ENCODE data around the gene RAB13.
A peak's percentile ranks its signal among the peaks of the same experiment; 100 is the strongest.
"Not testable (repeated sequence)": the region's sequence is repeated elsewhere in the genome, so short reads cannot be mapped to it uniquely, and the experiment has no call there.

Gene RAB13

DNA sequence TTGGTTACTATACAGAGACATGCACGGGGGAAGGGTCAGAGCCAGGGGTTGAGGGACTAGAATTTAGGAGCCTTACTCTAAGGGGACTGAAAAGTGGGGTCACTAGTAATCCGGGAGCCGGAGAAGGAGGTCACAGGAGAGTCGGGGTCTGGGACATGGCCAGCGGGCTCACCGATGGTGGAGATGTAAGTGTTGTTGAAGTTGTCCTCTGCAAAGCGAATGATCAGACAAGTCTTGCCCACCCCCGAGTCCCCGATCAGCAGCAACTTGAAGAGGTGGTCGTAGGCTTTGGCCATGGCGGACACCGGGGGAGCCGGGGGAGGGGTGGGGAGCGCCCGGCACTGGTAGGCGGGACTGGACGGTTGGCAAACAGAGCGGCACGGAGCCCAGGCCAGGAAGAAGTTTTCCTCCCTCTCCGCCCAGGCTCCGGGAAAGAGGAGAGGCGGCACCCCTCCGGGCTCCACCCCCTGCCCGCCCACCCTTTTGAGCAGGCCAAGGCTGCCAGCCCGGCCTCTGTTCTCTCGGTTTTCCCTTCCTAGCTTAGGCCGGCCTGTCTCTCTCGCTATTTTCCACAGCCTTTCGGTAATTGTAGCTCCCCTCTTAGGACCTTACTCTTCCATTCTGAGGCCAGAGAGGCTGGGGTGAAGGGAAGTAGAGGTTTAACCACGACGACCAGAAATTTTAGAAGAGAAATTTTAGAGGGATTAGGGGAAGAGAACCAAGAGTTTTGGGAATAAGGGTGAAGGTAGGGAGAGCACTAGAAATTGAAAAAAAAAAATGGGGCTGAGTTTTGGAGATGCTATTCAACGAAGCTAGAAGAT, at the start of gene RAB13:
TSS of gene RAB13 (minus strand) at position 399 of the 821 bp plus-strand sequence. CDS start at position 296, 103 bp downstream.
- DNase-seq, result no peak

GRCh38 chr1:154033697-154034096, 47.6 kb upstream of the RAB13 start:
- DNase-seq, result not testable (repeated sequence)

DNA sequence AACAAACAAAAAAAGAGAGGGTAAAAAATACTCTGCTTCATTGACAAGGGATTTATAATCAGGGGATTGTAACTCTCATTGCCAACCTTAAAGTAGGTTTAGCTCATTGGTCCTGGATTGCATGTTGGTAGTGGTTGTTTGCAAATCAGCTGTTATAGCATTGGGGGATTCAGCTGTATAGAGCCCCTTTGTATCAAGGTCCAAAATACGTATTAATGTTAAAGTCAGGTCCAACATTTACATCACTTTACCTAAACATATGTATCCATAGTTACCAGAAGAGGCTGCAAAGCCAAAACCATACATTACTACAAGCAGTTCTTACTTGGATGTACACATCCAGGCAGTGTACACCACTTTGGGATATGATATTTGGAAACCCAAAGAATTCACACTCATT, 33.8 kb upstream of the RAB13 start:
- DNase-seq, result no peak

- no peak for DNase-seq
Measured at GRCh38 chr1:154019269-154019668, 33.1 kb upstream of the RAB13 start.

DNA sequence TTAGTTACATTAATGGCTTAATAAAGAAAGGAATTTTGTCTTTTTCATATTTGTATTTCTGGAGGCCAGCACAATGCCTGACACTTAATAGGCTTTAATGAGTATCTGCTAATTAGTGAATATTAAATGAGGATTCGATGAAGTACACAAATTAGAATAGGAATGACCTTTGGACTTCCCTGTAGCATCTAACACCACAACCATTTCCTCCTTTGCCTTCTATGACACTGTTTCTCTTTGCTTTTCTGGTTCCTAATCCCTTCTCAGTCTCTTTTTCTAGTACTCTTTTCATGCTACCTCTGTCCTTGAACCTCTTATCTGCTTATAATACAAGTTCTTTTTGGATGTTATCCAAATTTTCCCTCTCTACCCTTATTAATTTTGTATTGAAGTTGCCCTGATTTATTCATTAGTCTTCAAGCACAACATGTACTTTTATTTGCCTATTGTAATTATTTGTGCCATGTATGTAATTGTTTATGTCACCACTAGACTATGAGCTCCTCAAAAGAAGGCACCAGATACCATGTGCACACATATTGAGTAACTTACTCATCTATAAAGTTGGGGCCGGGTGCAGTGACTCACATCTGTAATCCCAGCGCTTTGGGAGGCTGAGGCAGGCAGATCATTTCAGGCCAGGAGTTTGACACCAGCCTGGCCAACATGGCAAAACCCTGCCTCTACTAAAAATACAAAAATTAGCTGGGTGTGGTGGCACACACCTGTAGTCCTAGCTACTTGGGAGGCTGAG, 28.2 kb upstream of the RAB13 start:
- DNase-seq, result no peak

DNA sequence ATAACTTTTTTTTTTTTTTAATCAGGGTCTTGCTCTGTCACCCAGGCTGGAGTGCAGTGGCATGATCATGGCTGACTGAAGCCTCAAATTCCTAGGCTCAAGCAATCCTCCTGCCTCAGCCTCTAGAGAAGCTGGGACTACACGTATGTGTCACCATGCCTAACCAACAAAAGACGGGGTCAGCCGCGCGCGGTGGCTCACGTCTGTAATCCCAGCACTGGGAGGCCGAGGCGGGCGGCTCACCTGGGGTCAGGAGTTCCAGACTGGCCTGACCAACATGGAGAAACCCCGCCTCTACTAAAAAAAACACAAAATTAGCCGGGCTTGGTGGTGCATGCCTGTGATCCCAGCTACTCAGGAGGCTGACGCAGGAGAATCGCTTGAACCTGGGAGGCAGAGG, 26.4 kb upstream of the RAB13 start:
- DNase-seq, result not testable (repeated sequence)

DNA sequence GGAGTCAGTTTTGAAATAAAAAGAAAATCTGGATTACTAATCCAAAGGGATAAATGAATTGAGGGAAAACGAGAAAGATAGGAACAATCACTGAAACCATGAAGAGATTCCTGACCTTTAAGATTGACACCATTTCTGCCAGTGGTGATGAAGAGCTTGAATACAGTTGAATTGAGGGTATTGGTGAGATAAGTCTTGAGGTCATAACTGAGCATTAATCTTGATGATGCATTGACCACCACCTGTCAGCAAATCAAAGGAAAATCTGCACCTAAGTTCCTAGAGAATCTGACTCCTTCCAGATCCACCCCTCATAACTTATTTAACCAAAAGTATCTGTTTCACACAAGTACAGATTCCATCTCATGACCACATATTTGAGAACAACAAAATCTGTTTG, 26.0 kb upstream of the RAB13 start:
- no peak for DNase-seq

DNA sequence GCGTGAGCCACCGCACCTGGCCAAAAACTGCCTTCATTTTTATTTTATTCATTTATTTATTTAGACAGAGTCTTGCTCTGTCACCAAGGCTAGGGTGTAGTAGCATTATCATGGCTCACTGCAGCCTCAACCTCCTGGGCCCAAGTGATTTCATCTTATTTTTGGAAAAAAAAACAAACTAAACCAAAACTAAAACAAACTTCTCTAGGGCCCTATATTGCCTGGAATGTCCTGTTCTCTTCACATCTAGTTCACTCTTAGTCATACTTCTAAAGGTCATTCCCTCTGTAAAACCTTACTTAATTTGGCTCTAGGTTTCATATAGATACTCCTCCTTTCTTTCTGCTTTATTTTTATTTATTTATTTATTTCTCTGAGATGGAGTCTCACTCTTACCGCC, 20.0 kb upstream of the RAB13 start:
- no peak for DNase-seq

DNA sequence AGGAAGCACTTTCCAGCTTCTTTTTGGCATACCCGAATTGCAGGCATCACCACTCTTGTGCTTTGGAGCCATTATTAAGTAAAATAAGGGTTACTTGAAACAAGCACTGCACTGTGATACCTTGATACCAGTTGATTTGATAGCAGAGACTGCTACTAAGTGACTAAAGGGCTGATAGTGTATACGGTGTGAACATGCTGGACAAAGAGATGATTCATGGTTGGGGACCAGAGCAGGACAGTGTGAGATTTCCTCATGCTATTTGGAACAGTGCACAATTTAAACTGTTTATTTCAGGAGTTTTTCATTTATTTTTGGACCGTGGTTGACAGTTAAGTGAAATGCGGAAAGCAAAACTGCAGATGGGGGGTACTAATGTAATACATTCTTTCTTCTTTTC, 14.3 kb upstream of the RAB13 start:
- DNase-seq, result no peak

DNA sequence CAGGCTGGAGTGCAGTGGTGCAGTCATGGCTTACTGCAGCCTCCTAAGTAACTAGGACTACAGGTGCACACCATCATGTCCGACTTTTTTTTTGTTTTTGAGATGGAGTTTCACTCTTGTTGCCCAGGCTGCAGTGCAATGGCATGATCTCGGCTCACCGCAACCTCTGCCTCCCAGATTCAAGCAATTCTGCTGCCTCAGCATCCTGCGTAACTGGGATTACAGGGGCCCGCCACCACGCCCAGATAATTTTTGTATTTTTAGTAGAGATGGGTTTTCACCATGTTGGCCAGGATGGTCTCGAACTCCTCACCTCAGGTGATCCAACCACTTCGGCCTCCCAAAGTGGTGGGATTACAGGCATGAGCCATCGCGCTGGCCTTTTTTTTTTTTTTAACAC, 10.7 kb upstream of the RAB13 start:
- DNase-seq, result not testable (repeated sequence)

GRCh38 chr1:153995640-153996039, 9.5 kb upstream of the RAB13 start:
- DNase-seq, result no peak

DNA sequence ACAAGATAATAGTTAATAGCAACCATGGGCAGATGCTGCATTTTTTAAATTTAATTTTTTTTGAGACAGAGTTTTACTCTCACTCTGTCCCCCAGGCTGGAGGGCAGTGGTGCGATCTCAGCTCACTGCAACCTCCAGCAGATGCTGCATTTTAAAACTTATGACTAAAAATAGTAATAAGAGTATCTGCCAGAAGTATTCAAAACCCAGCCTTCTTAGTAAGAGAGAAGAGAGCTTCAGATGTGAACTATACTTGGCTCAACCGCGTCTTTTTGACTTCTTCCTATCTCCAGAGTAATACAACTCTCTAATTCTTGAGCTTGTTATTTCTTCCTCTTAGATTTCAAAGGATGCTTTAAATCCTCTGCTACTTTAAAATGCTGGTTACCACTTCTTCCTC, 9.1 kb upstream of the RAB13 start:
- no peak for DNase-seq

DNA sequence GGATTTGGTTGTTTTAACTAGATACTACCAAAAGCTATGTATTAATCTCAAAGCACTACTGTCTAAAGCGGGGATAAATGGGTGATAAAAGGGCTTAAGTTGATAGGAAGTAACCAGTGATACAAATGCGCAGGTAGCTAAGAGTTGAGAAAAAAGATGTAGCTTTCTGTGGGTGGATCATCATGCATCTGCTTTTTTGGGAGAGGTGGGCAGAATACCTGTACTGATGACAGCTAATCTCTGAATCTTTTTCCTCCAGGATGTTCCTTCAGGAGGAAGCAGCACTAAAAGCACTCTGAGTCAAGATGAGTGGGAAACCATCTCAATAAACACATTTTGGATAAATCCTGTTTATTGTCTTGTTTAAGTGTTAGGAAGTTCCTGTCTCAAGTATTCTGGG, 5.7 kb upstream of the RAB13 start:
- DNase-seq, result no peak

DNA sequence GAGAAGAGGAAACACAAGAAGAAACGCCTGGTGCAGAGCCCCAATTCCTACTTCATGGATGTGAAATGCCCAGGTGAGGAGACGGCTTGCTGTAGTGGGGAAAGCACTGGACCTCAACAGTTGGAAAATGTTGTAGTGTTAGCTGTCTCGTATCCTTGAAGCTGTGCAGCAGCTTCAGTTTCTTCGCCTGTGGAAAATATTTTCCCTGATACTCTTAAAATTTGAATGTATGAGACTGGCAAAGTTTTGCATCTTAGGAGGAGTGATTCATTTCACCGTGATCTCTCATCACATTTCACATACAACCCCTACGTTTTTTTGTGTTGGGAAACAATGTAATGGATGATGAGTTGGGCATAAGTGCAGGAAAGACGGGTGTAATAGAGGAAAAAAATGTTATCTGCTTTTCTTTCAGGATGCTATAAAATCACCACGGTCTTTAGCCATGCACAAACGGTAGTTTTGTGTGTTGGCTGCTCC, 5.1 kb upstream of the RAB13 start:
- DNase-seq, result no peak

- peak; percentile 98 for DNase-seq
Measured at GRCh38 chr1:153990468-153991150, 4.5 kb upstream of the RAB13 start, which contains the start of gene RPS27. Gene RPS27, plus strand, starts transcription at chr1:153990762. Its CDS starts 35 bp downstream, at chr1:153990797.

DNA sequence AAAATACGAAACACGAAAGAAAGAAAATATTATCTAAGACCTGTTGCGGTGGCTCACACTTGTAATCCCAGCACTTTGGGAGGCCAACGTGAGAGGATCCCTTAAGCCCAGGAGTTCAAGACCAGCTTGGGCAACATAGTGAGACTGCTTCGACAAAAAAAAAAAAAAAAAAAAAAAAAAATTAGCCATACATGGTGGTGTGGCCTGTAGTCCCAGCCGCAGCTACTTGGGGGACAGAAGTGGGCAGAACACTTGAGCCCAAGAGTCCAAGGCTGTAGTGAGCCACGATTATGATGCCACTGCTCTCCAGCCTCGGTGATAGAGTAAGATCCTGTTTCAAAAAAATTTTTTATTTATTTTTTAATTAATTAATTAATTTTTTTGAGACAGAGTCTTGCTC, 1.5 kb upstream of the RAB13 start:
- DNase-seq, result no peak

DNA sequence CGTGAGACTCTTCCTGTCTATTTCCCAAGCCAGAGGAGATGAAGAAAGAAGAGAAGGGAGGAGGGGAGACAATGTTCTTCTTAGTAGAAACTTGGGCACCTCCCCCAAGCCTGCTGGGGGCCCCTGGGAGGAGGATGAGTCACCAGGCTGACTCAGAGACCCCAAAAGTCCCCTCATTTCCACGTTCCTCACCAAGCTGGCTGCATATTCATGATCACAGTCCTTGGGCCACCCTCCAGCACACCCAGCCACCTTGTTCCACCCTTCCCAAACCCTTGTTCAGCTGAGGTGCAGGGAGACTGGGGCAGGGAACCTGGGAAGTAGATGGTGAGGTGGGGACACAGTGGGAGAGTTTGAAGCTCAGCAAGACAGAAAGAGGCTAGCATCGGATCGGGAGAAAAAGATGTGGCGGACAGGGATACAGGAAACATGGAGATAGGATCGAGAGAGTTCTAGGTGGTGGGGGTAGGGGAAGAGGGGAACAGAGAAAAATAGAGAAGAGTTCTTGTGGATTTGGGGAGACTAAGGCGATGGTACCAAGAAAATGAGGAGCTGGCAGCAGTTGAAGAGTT, 712 bp downstream of the RAB13 start:
- DNase-seq, result peak; percentile 33

DNA sequence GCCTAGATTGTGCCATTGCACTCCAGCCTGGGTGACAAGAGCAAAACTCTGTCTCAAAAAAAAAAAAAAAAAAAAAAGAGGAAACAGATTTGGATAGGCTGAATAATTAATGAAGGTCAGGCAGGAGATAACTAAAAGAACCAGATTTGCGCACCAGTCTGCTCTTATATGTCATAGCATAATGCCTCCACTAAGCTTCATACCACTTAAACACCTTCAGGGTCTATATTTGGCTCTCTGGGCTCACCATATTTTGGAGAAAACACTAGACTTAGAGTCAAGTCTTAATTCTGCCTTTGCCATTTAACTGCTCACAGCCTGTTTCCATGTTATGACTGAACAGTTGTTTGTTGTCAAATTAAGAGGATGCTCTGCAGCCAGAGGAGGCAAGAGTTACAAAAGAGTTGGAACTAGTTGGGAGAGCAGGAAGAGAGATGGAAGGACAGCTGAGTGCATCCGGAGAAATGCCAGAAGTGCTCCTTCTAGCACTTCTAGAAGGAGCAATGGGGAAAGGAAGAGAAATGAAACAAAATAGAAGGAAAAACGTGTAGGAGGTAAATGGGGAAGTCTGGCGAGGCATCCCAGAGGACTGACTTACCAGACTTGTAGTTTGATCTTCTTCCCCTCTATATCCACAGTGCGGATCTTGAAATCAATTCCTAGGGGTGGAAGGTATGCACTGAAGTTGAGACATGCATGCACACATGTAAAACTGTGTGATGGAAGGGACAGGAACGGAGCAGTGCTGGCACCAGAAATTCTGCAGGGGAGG, 1.8 kb downstream of the RAB13 start:
- DNase-seq, result no peak

- not testable (repeated sequence) for DNase-seq
Measured at GRCh38 chr1:153981735-153982134, 4.4 kb downstream of the RAB13 start.

- DNase-seq, result not testable (repeated sequence)
Measured at GRCh38 chr1:153979091-153979490, 7.0 kb downstream of the RAB13 start.

GRCh38 chr1:153978274-153978909, 7.7 kb downstream of the RAB13 start:
- no peak for DNase-seq
